H9 (cell line): ENCODE results near the gene CGB8. TPM values are rescaled to one million over a fixed set of nuclear protein-coding genes. Genes with fewer than 3 reads are reported as not detected.

Experiments used
- DNase-seq: peaks from one replicate; pipeline ENCODE4 v3.0.0-alpha.2; 2017
- H2AFZ ChIP-seq: one replicate; pipeline ENCODE4 v1.6.1; 2013; ENCODE audit warnings: mild to moderate bottlenecking, low read length, control low read depth, moderate library complexity
- H2AK5ac ChIP-seq: 2 replicates; pipeline ENCODE4 v1.6.1; 2013; ENCODE audit warnings: low read length, control low read depth, mixed read lengths; ENCODE audit not compliant: insufficient read length
- H2BK120ac ChIP-seq: one replicate; pipeline ENCODE4 v1.6.1; 2013; ENCODE audit warnings: low read depth, mild to moderate bottlenecking, low read length, control low read depth, inconsistent platforms; ENCODE audit not compliant: poor library complexity, severe bottlenecking
- H2BK12ac ChIP-seq: 2 replicates; pipeline ENCODE4 v1.6.1; 2013; ENCODE audit warnings: low read length, control low read depth, mixed read lengths, low read depth; ENCODE audit not compliant: insufficient read length
- H2BK15ac ChIP-seq: 2 replicates; pipeline ENCODE4 v1.6.1; 2013; ENCODE audit warnings: low read depth, low read length, control low read depth
- H2BK20ac ChIP-seq: one replicate; pipeline ENCODE4 v1.6.1; 2013; ENCODE audit warnings: low read depth, mild to moderate bottlenecking, low read length, control low read depth, inconsistent platforms; ENCODE audit not compliant: poor library complexity, severe bottlenecking
- H2BK5ac ChIP-seq: 2 replicates; pipeline ENCODE4 v1.6.1; 2013; ENCODE audit warnings: low read length, control low read depth, mixed read lengths; ENCODE audit not compliant: insufficient read length
- H3K14ac ChIP-seq: 2 replicates; pipeline ENCODE4 v1.6.1; 2013; ENCODE audit warnings: low read length, control low read depth; ENCODE audit not compliant: insufficient read depth
- H3K18ac ChIP-seq: 2 replicates; pipeline ENCODE4 v1.6.1; 2013; ENCODE audit warnings: low read depth, mild to moderate bottlenecking, mixed read lengths, low read length, control low read depth; ENCODE audit not compliant: insufficient read length
- H3K23ac ChIP-seq: 2 replicates; pipeline ENCODE4 v1.6.1; 2013; ENCODE audit warnings: low read length, control low read depth, mixed read lengths, low read depth; ENCODE audit not compliant: insufficient read length
- H3K23me2 ChIP-seq: 2 replicates; pipeline ENCODE4 v1.6.1; 2013; ENCODE audit warnings: low read depth, mild to moderate bottlenecking, mixed read lengths, low read length, control low read depth; ENCODE audit not compliant: insufficient read length, poor library complexity, severe bottlenecking
- H3K27ac ChIP-seq: 2 replicates; pipeline ENCODE4 v1.5.1; 2013; ENCODE audit warnings: low read length, control low read depth, mixed read lengths, low read depth; ENCODE audit not compliant: insufficient read length
- H3K27me3 ChIP-seq: 2 replicates; pipeline ENCODE4 v1.6.1; 2013; ENCODE audit warnings: low read length, control low read depth, inconsistent platforms; ENCODE audit not compliant: insufficient read depth
- H3K4ac ChIP-seq: 2 replicates; pipeline ENCODE4 v1.6.1; 2013; ENCODE audit warnings: low read depth, mild to moderate bottlenecking, control low read depth, inconsistent platforms, low read length, moderate library complexity
- H3K4me1 ChIP-seq: 2 replicates; pipeline ENCODE4 v1.6.1; 2013; ENCODE audit warnings: low read length, control low read depth, inconsistent platforms; ENCODE audit not compliant: insufficient read depth
- H3K4me2 ChIP-seq: 2 replicates; pipeline ENCODE4 v1.6.1; 2013; ENCODE audit warnings: low read length, control low read depth, mixed read lengths; ENCODE audit not compliant: insufficient read length, insufficient read depth
- H3K56ac ChIP-seq: 2 replicates; pipeline ENCODE4 v1.6.1; 2013; ENCODE audit warnings: low read depth, mild to moderate bottlenecking, mixed read lengths, low read length, control low read depth; ENCODE audit not compliant: insufficient read length
- H3K79me1 ChIP-seq: 2 replicates; pipeline ENCODE4 v1.6.1; 2013; ENCODE audit warnings: low read depth, mild to moderate bottlenecking, moderate library complexity, low read length, control low read depth, inconsistent platforms; ENCODE audit not compliant: insufficient read depth, poor library complexity, severe bottlenecking
- H3K79me2 ChIP-seq: 2 replicates; pipeline ENCODE4 v1.6.1; 2013; ENCODE audit warnings: low read length, control low read depth, inconsistent platforms; ENCODE audit not compliant: insufficient read depth
- H3K9ac ChIP-seq: 2 replicates; pipeline ENCODE4 v1.6.1; 2013; ENCODE audit warnings: low read length, control low read depth, mixed read lengths; ENCODE audit not compliant: insufficient read length; ENCODE audit errors: extremely low read depth
- H3K9me3 ChIP-seq: one replicate; pipeline ENCODE4 v1.6.1; 2013; ENCODE audit warnings: low read depth, low read length, inconsistent platforms; ENCODE audit not compliant: control insufficient read depth
- H3T11ph ChIP-seq: one replicate; pipeline ENCODE4 v1.6.1; 2013; ENCODE audit warnings: mild to moderate bottlenecking, low read length, control low read depth, inconsistent platforms
- H4K20me1 ChIP-seq: one replicate; pipeline ENCODE4 v1.6.1; 2013; ENCODE audit not compliant: control insufficient read depth, insufficient read length, insufficient read depth
- H4K5ac ChIP-seq: 2 replicates; pipeline ENCODE4 v1.6.1; 2013; ENCODE audit warnings: low read depth, mild to moderate bottlenecking, mixed read lengths, low read length, control low read depth; ENCODE audit not compliant: insufficient read length
- H4K8ac ChIP-seq: replicated peaks from 2 replicates; pipeline ENCODE4 v1.6.1; 2013; ENCODE audit warnings: low read length, control low read depth, mixed read lengths, low read depth; ENCODE audit not compliant: insufficient read length
- H4K91ac ChIP-seq: 2 replicates; pipeline ENCODE4 v1.6.1; 2013; ENCODE audit warnings: low read depth, mild to moderate bottlenecking, moderate library complexity, mixed read lengths, low read length, control low read depth; ENCODE audit not compliant: insufficient read length
- H3K27ac Mint-ChIP-seq, 3 experiments: 2 replicates in 2 of 3; 3 replicates in 1 of 3; pipeline ENCODE4 v1.8.0; 2020 to 2021; ENCODE audit warnings: mixed read lengths in 3 of 3, mild to moderate bottlenecking in 1 of 3, moderate library complexity in 1 of 3
- H3K27me3 Mint-ChIP-seq: 2 replicates; pipeline ENCODE4 v1.8.0; 2021; ENCODE audit warnings: low read depth, mild to moderate bottlenecking, moderate library complexity, mixed read lengths
- H3K36me3 Mint-ChIP-seq, 3 experiments: 2 replicates in 2 of 3; 3 replicates in 1 of 3; pipeline ENCODE4 v1.8.0; 2020 to 2021; ENCODE audit warnings: low read depth in 3 of 3, mixed read lengths in 3 of 3; ENCODE audit not compliant: insufficient read depth in 1 of 3
- H3K4me1 Mint-ChIP-seq, 2 experiments: 2 replicates each; pipeline ENCODE4 v1.8.0; 2020; ENCODE audit warnings: mixed read lengths in 2 of 2
- H3K4me3 Mint-ChIP-seq, 2 experiments: 2 replicates in 1 of 2; 3 replicates in 1 of 2; pipeline ENCODE4 v1.8.0; 2020 to 2021; ENCODE audit warnings: mild to moderate bottlenecking in 2 of 2, mixed read lengths in 2 of 2, moderate library complexity in 1 of 2
- H3K9me3 Mint-ChIP-seq, 2 experiments: 2 replicates in 1 of 2; 3 replicates in 1 of 2; pipeline ENCODE4 v1.8.0; 2020; ENCODE audit warnings: mild to moderate bottlenecking in 2 of 2, mixed read lengths in 2 of 2, moderate library complexity in 1 of 2
- CTCF ChIP-seq: fragments of 200-600 bp; sonication (generic); conservative IDR thresholded peaks from 3 replicates; pipeline ENCODE4 v1.8.0; 2021; ENCODE audit warnings: antibody characterized with exemption, mild to moderate bottlenecking
- WGBS: extraction: QIAGEN DNeasy Blood & Tissue Kit; methylation state at CpG from one replicate; pipeline ENCODE4 v1.1.7; 2013; ENCODE audit warnings: missing lambda C conversion rate, low lambda C conversion rate, mixed read lengths; ENCODE audit not compliant: insufficient read length; ENCODE audit errors: extremely low coverage; 5-methylcytosine and 5-hydroxymethylcytosine counted together
- total RNA-seq: library from RNA; stranded (reverse); gene quantifications from 2 replicates; pipeline ENCODE4 v1.2.1, GENCODE V29; 2021

Gene CGB8
- total RNA-seq, 1 experiment from 2014 or later: not detected

GRCh38 chr19:49011194-49011593 lies 37.7 kb downstream of the CGB8 start:
- no peak overlapping the region for H3K14ac ChIP-seq
- no peak overlapping the region for H2AK5ac ChIP-seq
- H3K4ac ChIP-seq: no peak overlapping the region
- no peaks in the 10 kb centered on the region for H3K4me1 Mint-ChIP-seq
- no peak for TF ChIP-seq CTCF
- no peak overlapping the region for H3K27ac Mint-ChIP-seq
- no peaks in the 10 kb centered on the region for H3K4me1 ChIP-seq
- H3K36me3 Mint-ChIP-seq: peaks cover 31 to 84% (median 81%) of the 10 kb centered on the region in 3 experiments; a peak in 6 of 7 replicates
- H3K4me3 Mint-ChIP-seq: no peak overlapping the region
- H3T11ph ChIP-seq: no peak overlapping the region
- no peak overlapping the region for H4K5ac ChIP-seq
- no peak overlapping the region for H3K4me2 ChIP-seq
- no peak overlapping the region for H3K56ac ChIP-seq
- WGBS: no CpG with 5 or more reads among the region's 17 CpGs
- no peaks in the 10 kb centered on the region for H3K9me3 Mint-ChIP-seq
- no peak overlapping the region for H2BK120ac ChIP-seq
- no peak overlapping the region for H3K23ac ChIP-seq
- H2BK5ac ChIP-seq: no peak overlapping the region
- H2AFZ ChIP-seq: no peak overlapping the region
- no peaks in the 10 kb centered on the region for H3K79me2 ChIP-seq
- H4K20me1 ChIP-seq: no peaks in the 10 kb centered on the region
- no peak overlapping the region for H2BK15ac ChIP-seq
- H3K79me1 ChIP-seq: no peaks in the 10 kb centered on the region
- H4K8ac ChIP-seq: no peak overlapping the region
- no peaks in the 10 kb centered on the region for H3K23me2 ChIP-seq
- no peaks in the 10 kb centered on the region for H3K27me3 Mint-ChIP-seq
- H3K9ac ChIP-seq: no peak overlapping the region
- H2BK20ac ChIP-seq: no peak overlapping the region
- H4K91ac ChIP-seq: no peak overlapping the region
- H3K18ac ChIP-seq: no peak overlapping the region
- H2BK12ac ChIP-seq: no peak overlapping the region
- no peaks in the 10 kb centered on the region for H3K9me3 ChIP-seq
- no peak overlapping the region for H3K27ac ChIP-seq
- H3K27me3 ChIP-seq: no peaks in the 10 kb centered on the region
- no peak for DNase-seq
